Hepatocyte (in vitro differentiated cells): ENCODE measurements around the gene NDUFAF8. TPM values are rescaled to one million over a fixed set of nuclear protein-coding genes. Genes with fewer than 3 reads are reported as not detected.

ENCODE experiments used
- DNase-seq: peaks from one replicate; pipeline ENCODE4 v3.0.0-alpha.2; 2016; ENCODE audit warnings: low spot score
- H2AFZ ChIP-seq: fragments of 200-600 bp; sonication (generic); 2 replicates; pipeline ENCODE4 v1.6.0; 2016; ENCODE audit warnings: antibody characterized with exemption, mild to moderate bottlenecking
- H3K27ac ChIP-seq: fragments of 200-600 bp; sonication (generic); 2 replicates; pipeline ENCODE4 v1.5.1; 2016; ENCODE audit warnings: mild to moderate bottlenecking
- H3K27me3 ChIP-seq: fragments of 200-600 bp; sonication (generic); 2 replicates; pipeline ENCODE4 v1.6.1; 2016
- H3K36me3 ChIP-seq: fragments of 200-600 bp; sonication (generic); replicated peaks from 2 replicates; pipeline ENCODE4 v1.5.1; 2016; ENCODE audit warnings: low read depth; ENCODE audit not compliant: insufficient read depth
- H3K4me1 ChIP-seq: fragments of 200-600 bp; sonication (generic); 2 replicates; pipeline ENCODE4 v1.5.1; 2016; ENCODE audit warnings: mild to moderate bottlenecking, moderate library complexity; ENCODE audit not compliant: insufficient read depth
- H3K4me2 ChIP-seq: fragments of 200-600 bp; sonication (generic); 2 replicates; pipeline ENCODE4 v1.6.0; 2016
- H3K4me3 ChIP-seq: fragments of 200-600 bp; sonication (generic); 2 replicates; pipeline ENCODE4 v1.5.1; 2016; ENCODE audit warnings: mild to moderate bottlenecking
- H3K79me2 ChIP-seq: fragments of 200-600 bp; sonication (generic); 2 replicates; pipeline ENCODE4 v1.6.0; 2017; ENCODE audit warnings: mild to moderate bottlenecking
- H3K9me2 ChIP-seq: fragments of 200-600 bp; sonication (generic); replicated peaks from 2 replicates; pipeline ENCODE4 v1.6.0; 2017; ENCODE audit warnings: mild to moderate bottlenecking; ENCODE audit not compliant: insufficient read depth
- H3K9me3 ChIP-seq: fragments of 200-600 bp; sonication (generic); 2 replicates; pipeline ENCODE4 v1.5.1; 2016; ENCODE audit warnings: low read depth, mild to moderate bottlenecking
- H4K20me1 ChIP-seq: fragments of 200-600 bp; sonication (generic); 2 replicates; pipeline ENCODE4 v1.6.0; 2016; ENCODE audit warnings: mild to moderate bottlenecking; ENCODE audit not compliant: insufficient read depth, poor library complexity, severe bottlenecking
- CTCF ChIP-seq: fragments of 200-600 bp; sonication (generic); IDR thresholded peaks from 2 replicates; pipeline ENCODE4 v1.5.1; 2016; ENCODE audit warnings: antibody characterized with exemption, mild to moderate bottlenecking; ENCODE audit not compliant: poor library complexity
- EZH2 ChIP-seq: fragments of 200-600 bp; sonication (generic); IDR thresholded peaks from 2 replicates; pipeline ENCODE4 v1.6.1; 2016; ENCODE audit warnings: antibody characterized with exemption, mild to moderate bottlenecking, borderline replicate concordance
- EZH2phosphoT487 ChIP-seq: fragments of 200-600 bp; sonication (generic); IDR thresholded peaks from one replicate; pipeline ENCODE4 v1.6.1; 2018; ENCODE audit warnings: antibody characterized with exemption, mild to moderate bottlenecking, low read depth, moderate library complexity; ENCODE audit not compliant: unreplicated experiment, severe bottlenecking
- WGBS: methylation state at CpG from one replicate; pipeline ENCODE4 v1.1.6; 2016; ENCODE audit warnings: low lambda C conversion rate; ENCODE audit errors: missing lambda C conversion rate; 5-methylcytosine and 5-hydroxymethylcytosine counted together
- polyA plus RNA-seq: library from polyadenylated mRNA; unstranded; fragments of >200 nt; fragmentation: Nextera tagmentation; extraction: Ambion mirVana; gene quantifications from 2 replicates; pipeline ENCODE4 v1.2.1, GENCODE V29; 2016
- total RNA-seq: library from RNA; depleted of rRNA; stranded (reverse); fragments of >200 nt; gene quantifications from 2 replicates; pipeline ENCODE4 v1.2.3, GENCODE V29; 2014

NDUFAF8 gene
- 22.0 and 25.8 TPM in 2 replicates for total RNA-seq
- polyA plus RNA-seq: 99.8 and 106 TPM in 2 replicates

- peak within 1 kb of the TSS; percentile 66 for H3K4me3 ChIP-seq
- H3K27ac ChIP-seq: peak within 1 kb of the TSS; percentile 44
- H2AFZ ChIP-seq: peak within 1 kb of the TSS; percentile 45
- TF ChIP-seq CTCF (no peak), EZH2 (no peak), EZH2phosphoT487 (no peak)
- WGBS: under 1% methylated on average over 69 of the region's 100 CpGs
- no peaks in the 10 kb centered on the region for H3K9me3 ChIP-seq
- no peaks in the 10 kb centered on the region for H3K27me3 ChIP-seq
- H3K9me2 ChIP-seq: no peaks in the 10 kb centered on the region
- peaks cover 31% of the 10 kb centered on the region for H3K79me2 ChIP-seq
- peaks cover 25% of the 10 kb centered on the region for H3K4me1 ChIP-seq
- no peaks in the 10 kb centered on the region for H4K20me1 ChIP-seq
- peak; percentile 98 for DNase-seq
- H3K36me3 ChIP-seq: no peaks in the 10 kb centered on the region
- H3K4me2 ChIP-seq: peak within 1 kb of the TSS; percentile 94
Measured at GRCh38 chr17:81238815-81239713, at the start of gene NDUFAF8, which contains the start of gene TEPSIN. TSS of gene NDUFAF8 (plus strand) at chr17:81239318. CDS start at chr17:81239364, 46 bp downstream. TSS of gene TEPSIN (minus strand) at chr17:81239055. CDS start at chr17:81239033, 22 bp downstream.

GRCh38 chr17:81189670-81190530 lies 49.2 kb upstream of the NDUFAF8 start:
- DNase-seq: no peak
- Histone ChIP-seq H3K4me1 (no peaks in the 10 kb centered on the region), H4K20me1 (no peaks in the 10 kb centered on the region), H3K9me2 (no peaks in the 10 kb centered on the region), H3K4me2 (no peak overlapping the region), H3K4me3 (no peak overlapping the region), H3K27ac (no peak overlapping the region), H3K79me2 (no peaks in the 10 kb centered on the region), H3K9me3 (no peaks in the 10 kb centered on the region), H2AFZ (no peak overlapping the region), H3K27me3 (no peaks in the 10 kb centered on the region), H3K36me3 (no peaks in the 10 kb centered on the region)
- 84% methylated on average over 26 of the region's 27 CpGs for WGBS
- no peak for TF ChIP-seq EZH2phosphoT487
- no peak for TF ChIP-seq EZH2
- peak; percentile 7 for TF ChIP-seq CTCF

- Histone ChIP-seq H3K36me3 (no peaks in the 10 kb centered on the region), H3K4me1 (no peaks in the 10 kb centered on the region), H3K9me2 (no peaks in the 10 kb centered on the region), H3K27ac (no peak overlapping the region), H3K9me3 (no peaks in the 10 kb centered on the region), H3K27me3 (no peaks in the 10 kb centered on the region), H4K20me1 (no peaks in the 10 kb centered on the region), H3K4me3 (no peak overlapping the region), H2AFZ (no peak overlapping the region), H3K4me2 (no peak overlapping the region), H3K79me2 (no peaks in the 10 kb centered on the region)
- no peak for TF ChIP-seq EZH2
- TF ChIP-seq EZH2phosphoT487: no peak
- no peak for TF ChIP-seq CTCF
- DNase-seq: no peak
- WGBS: 99% methylated on average over 22 of the region's 28 CpGs
Measured at GRCh38 chr17:81190591-81190990, 48.5 kb upstream of the NDUFAF8 start.
